ENCODE data around the gene SSR3. TPM values are rescaled to one million over a fixed set of nuclear protein-coding genes. Genes with fewer than 3 reads are reported as not detected.
A peak's percentile ranks its signal among the peaks of the same experiment; 100 is the strongest.
"Not testable (repeated sequence)": the region's sequence is repeated elsewhere in the genome, so short reads cannot be mapped to it uniquely, and the experiment has no call there.

Gene SSR3
- 195 TPM for total RNA-seq
- long read RNA-seq, transcript SSR3-201 (5 exons, 3,716 nt) = major isoform, 80 of 87 reads
- long read RNA-seq, partial matches to known transcripts = 0 of 87 reads
- long read RNA-seq, other reads (novel, unspliced or antisense) = 6 of 87 reads

DNA sequence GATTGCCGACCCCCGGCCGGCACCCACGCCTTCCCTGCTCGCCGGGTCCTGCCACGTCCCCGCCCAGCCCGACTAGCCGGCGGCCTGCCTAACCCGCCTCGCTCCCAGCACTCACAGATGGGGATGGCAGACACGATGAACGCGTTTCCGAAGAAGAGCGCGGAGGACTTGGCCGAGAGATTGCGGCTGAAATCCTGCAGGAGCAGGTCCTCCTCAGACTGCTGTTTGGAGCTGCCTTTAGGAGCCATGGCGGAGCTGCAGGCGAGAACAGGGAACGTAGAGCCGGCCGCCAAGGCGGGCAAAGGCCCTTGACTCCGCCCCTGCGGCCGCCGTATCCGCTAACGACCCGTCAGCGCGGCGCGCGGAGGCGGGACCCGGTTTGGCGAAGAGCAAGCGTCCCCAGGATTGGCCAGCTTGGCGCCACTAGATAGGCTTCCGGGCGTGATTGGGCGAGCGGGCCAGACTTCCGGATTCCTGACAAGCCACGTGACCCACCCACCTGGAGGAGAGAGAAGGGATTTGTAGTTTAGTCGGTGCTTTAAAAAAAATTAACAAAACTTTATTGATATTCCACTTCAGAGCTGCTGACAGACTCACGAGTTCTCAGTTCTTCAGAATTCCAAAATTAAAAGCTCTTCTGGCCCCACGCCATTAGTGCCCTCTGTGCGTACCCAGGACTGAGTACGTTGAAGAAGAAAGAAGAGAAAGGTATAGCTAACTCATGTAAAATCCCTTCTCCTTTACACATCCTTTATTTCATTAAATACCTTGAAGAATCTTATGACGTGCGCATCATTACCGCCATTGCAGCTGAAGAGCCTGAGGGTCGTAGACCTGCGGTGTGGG, at the start of gene SSR3:
Gene SSR3 (minus strand): TSS at position 276 of the 846 bp plus-strand sequence. CDS start 28 bp downstream, at position 248.
- DNase-seq (ENCODE audit: missing footprints) (peak; percentile 100), ATAC-seq (peak; percentile 99)
- intact Hi-C loops (cut with DNase I) = loop anchor here (2.0 to 5.0 kb wide), 3 partner anchors 120 to 534 kb away; partner anchors contain the start of genes LEKR1 and TIPARP

DNA sequence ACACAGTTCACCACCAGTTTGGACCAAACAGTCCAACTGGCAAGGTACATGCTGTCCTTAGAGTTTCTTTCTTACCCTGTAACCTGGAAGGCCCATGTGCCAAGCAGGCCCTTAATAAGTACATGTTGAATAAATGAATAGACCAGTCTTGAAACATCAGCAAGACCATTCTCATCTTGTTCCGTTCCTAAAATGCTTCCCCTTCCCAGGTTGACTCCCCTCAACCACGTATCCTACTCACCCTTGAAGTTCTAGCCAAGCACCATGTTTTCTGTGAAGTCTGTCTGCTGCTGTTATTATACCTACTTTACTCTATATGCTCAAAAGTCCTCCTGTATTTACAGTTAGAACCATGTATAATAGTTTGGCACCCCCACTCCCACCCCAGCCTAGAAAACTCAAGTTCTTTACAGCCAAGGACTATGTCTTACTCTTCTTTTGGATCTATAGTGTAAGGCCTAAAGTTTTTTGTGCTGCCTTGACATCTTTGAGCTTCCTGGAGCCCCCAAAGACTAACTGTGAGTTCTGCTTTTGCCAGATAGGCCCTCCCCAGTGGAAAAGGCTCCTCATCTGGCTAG, 49.2 kb upstream of the SSR3 start:
- intact Hi-C loops (cut with DNase I) = no loop called here
- ATAC-seq (no peak), DNase-seq (ENCODE audit: missing footprints) (no peak)

DNA sequence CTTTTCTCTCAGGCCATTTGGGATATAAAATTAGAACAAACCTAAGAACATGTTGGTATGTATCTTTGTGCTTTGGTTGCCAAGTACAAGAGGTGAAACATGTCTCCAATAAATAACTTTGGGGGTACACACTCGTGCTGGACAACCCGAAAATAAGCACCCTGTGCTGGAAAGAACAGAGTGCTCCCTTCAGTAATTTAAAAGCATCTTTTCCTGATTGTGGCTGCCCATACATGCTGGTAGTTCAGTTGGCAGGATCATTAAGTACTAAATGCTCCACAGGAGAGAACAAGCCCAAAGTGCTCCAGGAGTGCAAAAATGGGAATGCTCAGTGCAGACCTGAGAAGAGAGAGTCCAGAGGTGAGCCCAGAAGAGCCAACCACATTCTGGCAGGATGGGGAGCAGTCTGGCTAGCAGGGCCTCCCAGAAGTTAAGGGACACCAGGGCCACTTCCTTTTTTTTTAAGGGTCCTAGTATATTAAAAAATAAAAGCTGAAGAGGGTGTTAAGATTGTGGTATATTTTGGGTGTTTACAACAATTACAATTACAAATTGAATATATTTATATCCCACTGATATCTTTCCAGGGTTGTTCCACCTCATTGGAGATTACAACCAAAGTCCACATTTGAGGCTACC, 48.6 kb upstream of the SSR3 start:
- ATAC-seq (no peak), DNase-seq (ENCODE audit: missing footprints) (no peak)
- intact Hi-C loops (cut with DNase I) = no loop called here

DNA sequence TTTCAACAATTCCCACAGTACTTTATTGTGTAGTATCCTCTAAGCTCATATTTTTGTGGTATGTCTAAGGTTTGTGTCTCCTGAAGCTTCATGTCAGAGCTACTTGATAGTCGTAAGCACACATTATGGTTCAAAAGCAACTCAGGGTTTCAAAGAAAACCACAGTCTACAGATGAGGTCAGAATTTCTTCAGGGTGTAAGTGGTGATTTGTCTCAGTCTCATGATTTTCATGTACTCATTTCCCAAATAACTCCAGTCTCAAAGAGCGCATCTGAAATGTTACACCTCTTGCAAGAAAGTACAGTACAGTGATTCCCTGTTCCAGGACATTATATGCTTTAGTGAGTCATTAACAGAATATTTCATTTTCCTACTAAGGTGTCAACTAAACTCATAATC, 47.5 kb upstream of the SSR3 start:
- intact Hi-C loops (cut with DNase I) = no loop called here
- DNase-seq (ENCODE audit: missing footprints) (no peak), ATAC-seq (no peak)

DNA sequence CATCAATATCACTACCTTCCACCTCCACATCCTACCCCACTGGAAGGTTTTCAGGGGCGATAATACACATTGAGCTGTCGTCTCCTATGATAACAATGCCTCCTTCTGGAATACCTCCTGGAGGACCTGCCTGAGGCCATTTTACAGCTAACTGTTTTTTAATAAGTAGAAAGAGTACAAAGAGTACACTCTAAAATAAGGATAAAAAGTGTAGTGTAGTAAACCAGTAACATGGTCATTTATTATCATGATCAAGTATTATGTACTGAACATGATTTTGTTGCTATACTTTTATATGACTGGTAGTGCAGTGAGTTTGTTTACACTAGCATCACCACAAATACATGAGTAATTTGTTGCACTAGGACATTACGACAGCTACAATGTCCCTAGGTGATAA, 46.6 kb upstream of the SSR3 start:
- ATAC-seq (no peak), DNase-seq (ENCODE audit: missing footprints) (no peak)
- intact Hi-C loops (cut with DNase I) = no loop called here

DNA sequence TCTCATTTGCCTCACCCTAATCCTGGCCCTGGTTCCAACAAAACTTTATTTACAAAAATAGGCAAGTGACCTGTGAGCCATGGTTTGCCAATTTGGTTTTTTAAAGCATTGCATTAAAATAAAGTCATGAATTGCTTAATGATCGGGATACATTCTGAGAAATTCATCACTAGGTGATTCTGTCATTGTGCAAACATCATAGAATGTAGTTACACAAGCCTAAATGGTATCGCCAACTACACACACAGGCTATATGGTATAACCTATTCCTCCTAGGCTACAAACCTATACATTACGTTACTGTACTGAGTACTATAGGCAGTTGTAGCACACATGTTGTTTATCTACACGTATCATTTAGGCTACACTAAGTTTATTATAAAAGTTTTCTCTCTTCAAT, 45.9 kb upstream of the SSR3 start:
- ATAC-seq (no peak), DNase-seq (ENCODE audit: missing footprints) (no peak)
- intact Hi-C loops (cut with DNase I) = no loop called here

DNA sequence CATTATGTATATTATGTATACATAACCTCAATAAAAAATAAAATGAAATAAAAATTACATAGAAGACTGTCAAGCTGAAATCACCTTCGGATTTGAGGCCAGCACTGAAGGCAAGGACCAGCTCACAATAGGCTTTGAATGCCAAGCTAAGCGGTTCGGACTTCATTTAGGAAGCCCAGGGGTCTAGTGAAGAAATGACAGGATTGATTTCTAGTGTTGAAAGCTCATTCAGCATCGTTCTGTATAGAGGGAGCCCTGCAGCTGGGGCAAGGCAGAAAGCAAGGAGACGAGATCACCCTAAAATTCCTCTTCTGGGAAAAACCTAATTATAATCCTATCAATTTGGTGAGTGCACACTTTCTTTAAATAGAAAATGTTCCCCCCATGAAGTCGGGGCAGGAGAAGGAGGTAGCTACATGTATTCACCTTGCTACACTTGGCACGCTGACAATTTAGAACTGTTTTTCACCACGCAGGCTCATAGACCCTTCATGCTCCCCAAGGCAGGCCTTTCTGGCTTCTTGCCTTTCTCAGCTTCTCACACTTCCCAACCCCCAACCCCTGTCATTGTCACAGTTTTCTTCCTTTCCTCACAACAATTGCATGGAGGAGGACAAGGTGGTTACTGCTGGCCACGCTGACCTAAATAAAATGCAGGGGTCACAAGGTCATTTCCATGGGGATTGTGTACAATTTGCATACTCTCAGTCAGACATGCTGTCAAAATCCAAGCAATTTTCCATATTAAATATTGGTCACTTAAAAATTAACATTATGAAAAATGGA, 44.4 kb upstream of the SSR3 start:
- intact Hi-C loops (cut with DNase I) = no loop called here
- ATAC-seq (no peak), DNase-seq (ENCODE audit: missing footprints) (no peak)

DNA sequence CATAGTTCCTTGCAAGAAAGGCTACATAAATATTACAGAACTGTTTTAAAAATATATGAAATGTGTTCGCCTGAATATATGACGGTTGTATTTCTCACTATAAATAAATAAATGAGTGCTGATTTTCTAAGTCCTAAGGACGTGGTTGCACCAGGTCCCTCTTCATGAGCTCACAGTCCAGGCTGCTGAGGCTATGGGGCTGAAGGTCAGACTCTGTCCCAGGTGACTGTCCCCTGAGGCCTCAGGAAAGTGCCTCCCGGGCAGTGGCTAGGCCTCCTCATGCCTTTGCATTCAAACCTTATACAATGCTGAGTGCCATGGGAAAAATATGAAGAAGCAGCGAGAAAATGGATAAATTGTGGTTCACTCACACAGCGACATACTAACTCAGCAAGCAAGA, 43.5 kb upstream of the SSR3 start:
- intact Hi-C loops (cut with DNase I) = no loop called here
- ATAC-seq (no peak), DNase-seq (ENCODE audit: missing footprints) (no peak)

DNA sequence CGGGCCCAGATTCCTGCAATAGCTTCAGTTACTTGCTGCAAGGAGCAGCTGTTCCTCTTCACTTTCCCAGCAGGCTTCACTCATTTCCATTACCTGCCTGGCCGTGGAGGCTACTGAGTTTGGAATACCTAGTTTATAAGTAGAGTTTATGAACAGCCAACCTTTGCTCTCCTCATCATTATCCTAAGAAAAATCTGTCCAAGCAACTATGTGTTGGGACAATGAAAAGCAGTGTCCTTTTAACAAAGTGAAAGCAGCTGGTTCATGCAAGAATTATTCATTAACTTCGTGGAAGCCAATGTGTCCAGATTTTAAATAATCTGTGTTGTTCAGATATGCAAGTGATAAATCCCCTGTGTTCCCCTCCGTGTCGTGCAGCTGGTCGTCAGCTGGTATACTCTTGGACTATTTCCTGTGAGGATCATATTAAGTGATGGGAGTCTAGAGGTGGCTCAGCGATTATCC, 39.3 kb upstream of the SSR3 start:
- no peak for ATAC-seq

DNA sequence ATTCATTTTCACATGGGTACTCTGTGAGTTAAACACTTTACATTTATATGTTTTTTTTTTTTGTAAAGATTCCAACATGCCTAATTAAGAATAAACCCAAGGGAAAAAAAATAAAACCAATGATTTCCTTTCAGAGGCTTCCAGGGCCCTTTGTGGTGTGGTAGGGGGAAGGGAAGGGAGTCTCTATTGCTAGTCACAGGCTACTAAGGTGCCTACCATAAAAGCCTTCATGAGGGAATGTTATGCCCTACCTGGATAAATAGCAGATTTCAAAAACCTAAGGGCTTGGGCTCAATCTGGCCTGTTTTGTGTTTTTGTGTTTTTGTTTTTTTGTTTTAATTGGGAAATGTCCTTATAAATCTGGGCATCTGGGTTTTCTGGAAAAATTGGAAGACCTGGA, 38.9 kb upstream of the SSR3 start:
- DNase-seq (ENCODE audit: missing footprints) (no peak), ATAC-seq (no peak)
- intact Hi-C loops (cut with DNase I) = no loop called here

More for the DNA sequence above, 39.3 kb upstream of the SSR3 start:
- no peak for DNase-seq (ENCODE audit: missing footprints)
- intact Hi-C loops (cut with DNase I) = no loop called here

DNA sequence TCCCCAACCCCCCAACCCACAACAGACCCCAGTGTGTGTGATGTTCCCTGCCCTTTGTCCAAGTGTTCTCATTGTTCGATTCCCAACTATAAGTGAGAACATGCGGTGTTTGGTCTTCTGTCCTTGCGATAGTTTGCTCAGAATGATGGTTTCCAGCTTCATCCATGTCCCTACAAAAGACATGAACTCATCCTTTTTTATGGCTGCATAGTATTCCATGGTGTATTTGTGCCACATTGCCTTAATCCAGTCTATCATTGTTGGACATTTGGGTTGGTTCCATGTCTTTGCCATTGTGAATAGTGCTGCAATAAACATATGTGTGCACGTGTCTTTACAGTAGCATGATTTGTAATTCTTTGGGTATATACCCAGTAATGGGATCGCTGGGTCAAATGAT, 34.9 kb upstream of the SSR3 start:
- ATAC-seq; DNase-seq (ENCODE audit: missing footprints); intact Hi-C loops (cut with DNase I): not testable (repeated sequence)

DNA sequence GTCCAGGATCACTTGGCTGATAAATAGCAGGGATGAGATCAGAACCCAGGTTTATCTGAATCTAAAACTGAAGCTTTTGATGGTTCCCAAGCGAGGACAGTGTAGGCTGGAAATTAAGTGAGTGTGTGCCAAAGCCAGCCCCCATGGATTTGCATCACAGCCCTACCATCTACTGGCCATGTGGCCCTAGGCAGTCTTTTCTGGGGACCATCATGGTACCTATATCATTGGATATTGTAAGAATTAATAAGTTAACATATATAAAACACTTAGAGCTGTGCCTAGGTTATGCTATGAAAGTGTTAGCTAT, 32.8 kb upstream of the SSR3 start:
- ATAC-seq (no peak), DNase-seq (ENCODE audit: missing footprints) (no peak)
- intact Hi-C loops (cut with DNase I) = no loop called here

DNA sequence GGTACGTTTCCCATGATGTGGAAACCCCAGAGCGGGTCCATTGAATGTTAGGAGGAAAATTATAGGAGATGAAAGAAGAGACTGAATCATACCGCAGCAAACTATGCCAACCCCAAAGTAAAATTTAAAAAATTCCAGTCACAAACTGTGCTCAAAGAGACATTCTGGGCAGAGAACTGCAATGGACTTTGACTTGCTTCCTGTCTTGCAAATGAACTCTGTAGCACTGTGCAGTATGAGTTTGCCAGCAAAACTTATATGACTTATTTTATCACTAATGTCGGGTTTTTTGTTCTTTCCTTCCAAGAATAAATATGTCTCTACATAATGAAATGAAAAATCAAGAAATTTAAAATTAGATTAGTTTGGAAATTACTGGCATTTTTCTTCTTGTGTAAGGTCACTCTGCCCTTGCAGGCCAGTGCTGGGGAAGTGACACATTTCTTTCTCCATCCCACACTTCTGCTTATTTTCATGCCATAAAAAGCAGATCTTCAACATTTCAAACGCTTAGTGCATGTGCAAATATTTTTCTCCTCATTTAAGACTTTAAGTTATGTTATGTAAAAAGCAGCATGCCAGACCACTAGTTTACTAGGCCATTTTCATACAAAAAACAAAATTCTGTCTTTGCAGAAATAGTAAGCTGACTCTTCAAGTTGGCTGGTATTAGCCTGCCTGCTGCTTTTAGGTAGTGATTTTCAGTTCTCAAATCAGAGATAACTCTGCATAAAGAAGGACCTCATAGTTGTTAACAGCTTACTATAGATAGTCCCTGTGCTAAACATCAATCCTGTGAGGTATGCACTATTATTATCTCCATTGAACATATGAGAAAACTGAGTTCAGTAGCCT, 32.2 kb upstream of the SSR3 start:
- intact Hi-C loops (cut with DNase I) = no loop called here
- ATAC-seq = peak; percentile 56
- no peak for DNase-seq (ENCODE audit: missing footprints)

DNA sequence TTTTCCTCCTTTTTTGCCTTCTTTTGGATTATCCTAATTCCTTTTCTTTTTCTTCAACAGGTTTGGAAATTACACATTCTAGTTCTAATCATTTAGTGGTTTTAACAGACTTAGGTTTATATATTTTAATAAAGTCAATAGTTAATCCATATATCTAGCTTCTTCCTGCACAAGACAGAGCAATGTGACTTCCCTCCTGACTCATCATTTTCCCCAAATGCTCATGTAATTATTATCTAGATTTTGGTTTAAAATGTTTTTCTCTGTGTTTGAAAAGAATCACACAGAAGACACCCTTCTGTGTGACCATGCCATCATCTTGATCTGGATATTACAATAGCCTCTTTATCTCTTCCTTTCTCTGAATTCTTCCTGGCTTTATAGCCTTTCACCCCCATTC, 28.6 kb upstream of the SSR3 start:
- intact Hi-C loops (cut with DNase I) = no loop called here
- ATAC-seq (no peak), DNase-seq (ENCODE audit: missing footprints) (no peak)

DNA sequence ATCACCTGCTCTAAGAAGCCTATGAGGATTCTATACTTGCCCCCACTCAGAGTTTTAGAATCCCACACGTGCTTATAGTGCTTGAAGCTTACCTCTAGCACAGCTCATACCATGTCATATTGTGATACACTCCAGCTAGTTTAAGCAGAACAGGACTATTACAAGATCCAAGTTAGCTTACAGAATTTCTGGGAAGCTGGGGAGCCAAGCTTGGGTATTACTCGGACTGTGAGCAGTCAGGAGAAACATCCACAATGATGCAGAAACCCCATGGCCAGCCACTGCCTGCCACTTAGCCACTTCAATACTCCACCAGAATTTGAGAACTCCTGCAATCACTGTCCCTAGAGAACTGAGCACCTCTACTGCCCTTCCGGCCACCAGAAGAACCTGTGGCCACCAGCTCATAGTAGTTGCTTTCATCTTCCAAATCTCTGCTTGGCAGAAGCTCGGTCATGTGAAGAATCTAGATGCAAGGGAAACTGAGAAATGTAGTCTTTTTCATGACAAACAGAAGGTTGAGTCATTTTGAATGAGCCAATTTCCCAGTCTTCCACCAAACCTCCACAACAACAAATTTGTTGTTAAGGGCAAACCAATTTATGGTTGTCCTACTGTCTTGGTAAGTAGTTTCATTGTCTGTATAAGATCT, 27.7 kb upstream of the SSR3 start:
- DNase-seq (ENCODE audit: missing footprints) (no peak), ATAC-seq (no peak)
- intact Hi-C loops (cut with DNase I) = no loop called here

DNA sequence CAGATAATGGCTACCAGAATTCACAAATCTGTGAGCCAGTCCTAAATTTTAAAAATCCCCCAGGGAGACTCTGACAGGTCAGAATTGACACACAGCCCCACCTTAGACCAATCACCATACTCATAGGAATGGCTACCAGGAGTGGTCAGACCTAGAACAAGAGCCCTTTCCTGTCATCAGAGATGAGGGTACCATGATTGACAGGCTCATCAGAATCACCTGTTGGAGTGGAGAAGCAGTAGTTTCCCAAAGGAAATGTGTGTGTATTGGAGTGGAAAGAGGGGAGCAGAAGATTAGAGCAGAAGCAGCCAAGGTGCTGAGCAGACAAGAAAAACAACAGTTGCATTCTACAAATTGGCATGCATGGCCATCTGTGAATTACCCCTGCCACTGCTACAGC, 27.0 kb upstream of the SSR3 start:
- ATAC-seq (no peak), DNase-seq (ENCODE audit: missing footprints) (no peak)
- intact Hi-C loops (cut with DNase I) = no loop called here

DNA sequence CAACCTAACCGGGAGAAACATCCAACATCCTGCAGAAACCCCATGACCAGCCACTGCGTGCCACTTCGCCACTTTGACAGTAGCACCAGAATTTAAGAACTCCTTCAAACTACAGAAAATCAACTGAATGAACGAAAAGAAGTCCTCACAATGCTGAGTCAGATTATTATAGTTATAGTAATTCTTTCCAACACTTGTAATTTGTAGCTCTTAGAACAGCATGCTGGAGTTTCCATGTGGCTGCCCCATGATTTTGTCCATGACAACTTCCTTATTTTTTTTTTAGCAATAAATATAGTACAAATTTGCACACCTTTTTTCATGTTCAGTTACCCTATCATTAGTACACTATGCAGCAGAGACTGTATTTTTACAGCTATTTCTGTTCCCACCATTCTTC, 26.1 kb upstream of the SSR3 start:
- ATAC-seq = no peak
- no peak for DNase-seq (ENCODE audit: missing footprints)
- intact Hi-C loops (cut with DNase I) = no loop called here

DNA sequence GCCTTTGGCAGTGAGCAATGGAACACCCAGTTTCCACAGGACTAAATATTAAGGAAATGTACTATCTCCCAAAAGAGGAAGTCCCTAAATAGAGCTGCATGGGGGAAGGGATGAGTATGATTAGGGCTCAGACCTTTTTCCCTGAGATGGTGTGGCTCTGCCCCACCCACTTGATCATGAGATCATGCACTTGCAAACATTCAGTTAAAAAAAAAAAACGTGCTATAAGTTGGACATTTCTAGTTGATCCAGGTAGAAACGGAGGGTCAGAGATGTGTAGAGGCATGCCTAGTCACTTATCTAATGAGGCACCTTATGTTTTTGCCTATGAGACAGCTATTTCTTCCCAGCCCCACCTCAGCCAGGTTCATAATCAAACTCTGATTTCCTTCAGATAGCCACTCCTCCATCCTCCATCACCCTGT, 24.5 kb upstream of the SSR3 start:
- intact Hi-C loops (cut with DNase I) = no loop called here
- no peak for DNase-seq (ENCODE audit: missing footprints)
- ATAC-seq = no peak

Data from Right ventricle myocardium inferior (tissue), 1 donor.